ENCODE measurements around the gene NCOA6.

NCOA6 gene

DNA sequence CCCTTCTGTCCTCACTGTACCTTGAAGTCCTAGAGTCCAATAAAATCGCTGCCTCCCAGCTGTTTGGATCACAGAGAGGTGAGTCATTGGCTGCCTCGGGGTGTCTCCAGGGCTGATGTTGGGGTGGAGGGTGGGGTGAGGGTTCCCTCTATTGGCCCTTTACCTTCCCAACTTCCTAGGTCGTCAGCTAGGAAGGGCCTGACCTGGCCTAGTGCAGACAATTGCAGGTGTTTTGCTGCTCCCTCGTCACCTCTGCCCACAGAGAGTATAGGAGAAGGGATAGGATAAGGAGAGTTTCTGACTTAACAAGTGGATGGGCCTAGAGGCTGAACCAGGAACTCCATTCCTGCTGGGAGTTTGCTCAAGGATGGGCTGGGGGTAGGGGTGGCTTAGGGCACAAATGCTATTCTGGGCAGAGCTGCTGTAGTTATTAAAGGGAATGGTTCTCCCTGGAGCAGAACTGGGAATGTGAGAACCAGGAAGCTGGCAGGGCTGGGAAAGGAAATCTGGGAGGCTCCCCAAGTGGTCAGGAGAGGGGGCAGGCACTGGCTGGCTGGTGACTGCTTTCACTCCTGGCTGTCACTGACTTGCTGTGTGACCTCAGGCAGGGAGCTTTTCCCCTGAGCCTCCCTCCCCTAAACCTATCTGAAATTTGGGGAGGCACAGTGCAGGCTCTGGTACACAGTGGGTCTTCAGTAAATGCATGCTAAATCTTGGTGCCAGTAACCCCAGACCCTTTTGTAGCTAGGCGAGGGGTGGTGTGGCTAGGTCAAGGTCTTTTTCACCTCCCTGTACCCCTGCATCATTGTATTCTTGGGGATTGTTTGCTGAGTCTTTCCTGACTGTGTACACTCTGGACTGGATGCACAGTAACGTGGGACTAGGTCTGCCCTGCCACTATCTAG lies 119.8 kb downstream of the NCOA6 start:
- peak in 18 of 51 donors; percentile 2 to 49 (median 20) for DNase-seq

DNA sequence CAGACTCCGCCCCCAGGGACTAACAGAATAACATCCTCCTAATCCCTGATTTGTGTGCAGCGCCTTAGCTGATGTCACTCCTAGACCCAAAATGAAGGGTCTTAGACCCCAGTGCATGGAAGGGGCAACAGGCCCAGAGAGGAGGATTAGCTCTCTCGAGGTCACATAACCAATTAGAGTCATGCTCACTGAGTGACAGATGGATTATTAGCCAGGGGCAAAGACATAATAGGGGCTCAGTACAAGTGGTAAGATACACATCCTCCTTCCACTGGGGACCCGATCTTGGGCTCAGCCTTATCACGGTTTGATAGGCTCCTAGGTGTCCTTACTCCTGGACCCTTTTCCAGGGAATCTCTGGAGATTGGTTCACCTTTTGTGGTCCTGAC lies 120.4 kb downstream of the NCOA6 start:
- DNase-seq: peak in 3 of 51 donors; percentile 33 to 49 (median 46)

DNA sequence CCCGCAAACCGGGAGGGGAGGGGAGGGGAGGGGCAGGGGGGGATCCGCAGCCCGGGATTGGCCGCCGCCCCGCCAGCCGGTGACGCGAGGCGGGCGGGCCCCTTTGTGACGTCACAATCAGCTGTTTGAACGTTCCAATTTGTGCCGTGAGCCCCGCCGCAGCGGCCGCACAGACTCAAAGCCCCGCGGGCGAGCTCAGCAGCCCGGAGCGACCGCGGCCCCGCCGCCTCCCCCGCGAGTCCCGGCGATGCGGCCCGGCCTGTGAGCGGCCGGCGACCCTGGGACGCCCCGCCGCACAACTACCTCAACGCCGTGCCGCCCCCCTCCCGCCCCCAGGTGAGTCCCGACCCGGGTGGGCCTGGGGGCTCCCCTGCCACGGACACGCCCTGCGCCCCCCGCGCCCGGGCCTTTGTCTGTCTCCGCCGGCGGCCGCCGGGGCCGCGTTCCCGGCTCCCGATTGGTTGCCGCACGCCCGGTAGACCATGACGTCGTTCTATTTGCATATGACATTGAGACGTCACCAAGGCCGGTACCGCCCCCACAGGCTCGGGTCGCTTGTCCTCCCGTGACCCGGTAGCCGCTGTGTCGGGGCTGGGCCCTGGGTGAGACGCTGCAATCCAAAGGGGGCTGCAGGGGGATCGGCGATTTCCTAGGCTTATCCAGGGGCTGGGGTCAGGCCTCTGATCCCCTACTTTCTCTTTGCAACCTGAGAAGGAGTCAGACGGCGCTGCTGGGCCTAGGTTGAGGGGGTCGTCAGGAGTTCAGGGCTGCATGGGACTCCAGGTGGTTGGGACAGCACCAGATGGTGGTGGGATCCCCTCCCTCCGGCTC lies 121.1 kb downstream of the NCOA6 start, which contains the start of gene TP53INP2:
Gene TP53INP2 (plus strand): TSS at position 168 of the 831 bp plus-strand sequence. CDS start 4,396 bp downstream, outside the sequence.
- DNase-seq: peak; percentile 47 to 96 (median 89)

DNA sequence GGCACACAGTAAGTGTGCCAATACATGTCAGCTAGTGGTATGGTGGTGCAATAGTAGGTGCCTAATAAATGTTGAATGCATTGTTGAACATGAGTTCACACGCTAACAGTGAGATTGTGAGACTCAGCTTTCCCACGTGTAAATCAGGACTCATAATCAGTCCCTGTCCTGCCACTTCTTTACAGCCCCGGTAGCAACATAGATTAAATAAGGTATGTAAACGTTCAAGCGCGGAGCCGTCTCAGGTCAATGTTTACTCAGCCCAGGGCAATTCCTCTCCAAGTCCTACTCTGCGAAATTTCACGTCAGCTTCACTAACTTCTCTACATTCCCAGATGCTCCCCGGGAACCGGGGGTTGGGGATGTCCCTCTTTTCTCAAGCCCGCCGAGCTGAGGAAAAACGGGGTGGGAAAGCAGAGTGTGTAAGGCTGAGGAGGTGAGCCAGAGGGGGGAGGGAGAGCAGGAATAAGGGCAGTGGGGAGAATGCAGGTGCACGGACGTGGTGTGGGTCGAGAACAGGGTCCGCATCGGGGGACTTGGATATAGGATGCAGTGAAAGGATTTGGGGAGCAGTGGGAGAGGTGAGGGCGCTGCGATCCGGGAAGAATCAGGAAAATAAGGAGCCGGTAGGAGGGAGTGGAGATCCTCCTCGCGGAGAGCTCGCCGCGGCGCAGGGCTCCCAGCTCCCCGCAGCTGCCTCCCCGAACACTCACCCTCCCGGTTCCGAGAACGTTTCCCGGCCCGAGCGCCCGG lies 121.9 kb downstream of the NCOA6 start:
- peak in 6 of 51 donors; percentile 39 to 69 (median 58) for DNase-seq

DNA sequence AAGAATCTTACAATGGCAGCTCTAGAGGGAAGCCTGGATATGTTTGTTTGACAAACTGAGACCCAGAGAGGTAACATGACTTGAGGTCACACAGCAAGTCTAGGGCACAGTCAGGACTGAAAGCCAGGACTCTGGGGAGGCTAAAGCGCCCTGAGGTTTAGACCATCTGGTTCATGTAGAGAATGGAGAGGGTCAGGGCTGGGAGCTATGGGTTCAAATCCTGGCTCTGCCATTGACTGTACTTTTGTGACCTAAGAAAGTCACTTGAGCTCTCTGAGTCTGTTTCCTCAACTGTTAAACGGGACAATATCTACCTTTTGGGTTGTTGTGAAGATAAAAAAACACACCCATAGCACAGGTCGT lies 122.4 kb downstream of the NCOA6 start:
- DNase-seq: no peak

DNA sequence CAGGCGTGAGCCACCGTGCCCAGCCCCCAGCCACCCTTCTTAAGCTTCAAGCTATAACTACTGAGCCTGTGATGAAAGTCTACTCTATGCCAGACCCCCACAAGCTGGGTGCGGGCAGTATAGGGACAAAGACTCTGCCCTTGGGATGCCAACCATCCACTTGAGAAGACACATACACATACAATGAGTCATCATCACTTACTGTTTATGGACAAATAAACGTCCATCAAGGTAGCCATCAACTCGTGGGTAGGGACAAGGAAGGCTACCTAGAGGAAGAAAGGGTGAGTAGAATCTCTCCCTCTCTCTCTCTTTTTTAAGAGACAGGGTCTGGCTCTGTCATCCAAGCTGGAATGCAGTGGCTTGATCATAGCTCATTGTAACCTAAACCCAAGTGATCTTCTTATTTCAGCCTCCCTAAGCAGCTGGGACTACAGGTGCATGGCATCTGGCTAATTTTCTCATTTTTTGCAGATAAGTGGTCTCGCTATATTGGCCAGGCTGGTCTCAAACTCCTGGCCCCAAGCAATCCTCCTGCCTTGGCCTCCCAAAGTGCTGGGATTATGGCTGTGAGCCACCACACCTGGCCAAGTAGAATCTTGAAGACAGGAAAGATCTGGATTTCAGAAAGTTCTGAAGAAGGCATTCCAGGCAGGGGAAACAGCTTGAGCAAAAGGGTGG lies 123.9 kb downstream of the NCOA6 start:
- DNase-seq: no peak

DNA sequence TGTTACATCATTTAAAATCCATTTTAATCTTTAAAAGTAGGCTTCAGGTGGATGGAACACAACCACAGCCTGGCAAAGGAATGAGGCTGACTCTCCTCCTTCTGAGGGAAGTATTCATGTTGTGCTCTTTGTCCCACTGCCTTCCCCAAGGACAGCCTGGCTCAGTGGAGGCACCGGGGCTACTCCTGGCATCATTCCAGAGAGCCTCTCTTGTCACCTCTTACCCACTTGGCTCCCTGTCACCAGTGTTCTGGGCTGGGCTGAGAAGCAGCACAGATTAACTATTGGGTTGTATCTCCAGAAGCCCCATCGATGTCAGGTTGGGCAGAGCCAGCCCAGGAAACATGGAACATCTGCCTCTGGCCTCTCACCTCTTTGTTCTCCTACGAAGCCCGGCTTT lies 132.0 kb downstream of the NCOA6 start:
- DNase-seq: peak in 11 of 51 donors; percentile 5 to 24 (median 14)

DNA sequence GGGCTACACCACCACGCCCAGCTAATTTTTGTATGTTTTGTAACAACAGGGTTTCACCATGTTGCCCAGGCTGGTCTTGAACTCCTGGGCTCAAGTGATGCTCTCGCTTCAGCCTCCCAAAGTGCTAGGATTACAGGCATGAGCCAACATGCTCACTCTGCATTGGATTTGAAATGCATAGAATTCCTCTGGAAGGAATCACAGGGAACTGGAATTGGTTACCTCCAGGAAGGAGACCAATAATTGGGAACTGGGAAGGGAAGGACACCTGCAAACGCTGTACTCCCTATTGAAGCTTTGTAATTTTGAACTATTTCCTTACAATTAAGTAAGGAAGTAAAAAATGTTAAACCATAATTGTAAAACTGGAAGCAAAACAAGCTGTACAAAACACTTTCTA lies 133.6 kb downstream of the NCOA6 start:
- no peak for DNase-seq

DNA sequence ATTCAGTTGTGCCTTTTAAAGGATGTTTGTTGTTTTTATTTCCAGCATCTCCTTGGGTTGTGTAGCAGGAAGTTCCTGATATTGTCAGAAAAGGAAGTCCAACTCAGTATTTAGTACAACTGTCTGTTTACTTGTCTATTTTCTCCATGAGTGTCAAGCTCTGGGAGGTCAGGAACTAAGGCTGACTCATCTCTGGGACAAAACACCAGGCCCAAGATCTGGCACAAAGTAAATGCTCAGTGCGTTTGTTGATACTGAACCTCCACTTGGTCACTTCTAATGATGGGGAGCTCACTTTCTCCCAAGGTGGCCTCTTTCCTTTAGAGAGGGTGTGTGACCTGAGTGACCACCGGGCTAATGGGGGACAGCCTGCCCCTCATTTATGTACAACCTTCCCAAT lies 136.0 kb downstream of the NCOA6 start:
- no peak for DNase-seq

DNA sequence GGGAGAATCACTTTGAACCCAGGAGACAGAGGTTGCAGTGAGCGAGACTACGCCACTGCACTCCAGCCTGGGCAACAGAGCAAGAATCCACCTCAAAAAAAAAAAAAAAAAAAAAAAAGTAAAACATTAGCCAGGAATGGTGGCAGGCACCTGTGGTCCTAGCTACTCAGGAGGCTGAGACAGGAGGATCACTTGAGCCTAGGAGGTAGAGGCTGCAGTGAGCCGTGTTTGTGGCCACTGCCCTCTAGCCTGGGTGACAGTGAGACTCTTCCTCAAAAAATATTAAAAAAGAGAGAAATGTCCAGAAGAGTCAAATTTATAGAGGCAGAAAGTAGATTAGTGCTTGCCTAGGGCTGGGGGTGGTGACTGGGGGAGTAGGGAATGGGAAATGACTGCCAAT lies 141.8 kb downstream of the NCOA6 start:
- no peak for DNase-seq

DNA sequence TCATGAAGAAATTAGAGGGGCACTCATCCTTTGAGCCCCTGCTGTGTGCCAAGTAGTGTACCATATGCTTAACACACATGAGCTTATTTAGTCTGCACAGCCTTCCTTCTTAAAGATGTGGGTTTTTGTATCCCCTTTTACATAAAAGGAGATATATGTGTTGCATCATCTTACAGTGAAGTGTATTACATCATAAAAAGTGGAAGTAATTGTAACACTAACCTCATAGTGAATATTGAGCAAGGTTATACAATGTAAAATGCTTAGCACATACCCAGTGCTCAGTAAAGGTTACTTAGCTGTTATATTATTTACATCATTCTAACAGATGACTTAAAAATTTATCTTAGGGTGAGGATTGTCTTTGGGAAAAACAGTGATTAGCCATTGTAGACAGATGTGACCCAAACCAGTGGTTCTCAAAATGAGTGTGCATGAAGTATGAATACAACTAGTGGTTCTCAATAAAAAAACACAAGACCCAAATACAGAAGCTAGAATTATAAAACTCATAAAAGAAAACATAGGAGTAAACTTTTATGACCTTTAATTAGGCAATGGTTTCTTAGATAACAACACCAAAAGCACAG lies 144.8 kb downstream of the NCOA6 start:
- no peak for DNase-seq

DNA sequence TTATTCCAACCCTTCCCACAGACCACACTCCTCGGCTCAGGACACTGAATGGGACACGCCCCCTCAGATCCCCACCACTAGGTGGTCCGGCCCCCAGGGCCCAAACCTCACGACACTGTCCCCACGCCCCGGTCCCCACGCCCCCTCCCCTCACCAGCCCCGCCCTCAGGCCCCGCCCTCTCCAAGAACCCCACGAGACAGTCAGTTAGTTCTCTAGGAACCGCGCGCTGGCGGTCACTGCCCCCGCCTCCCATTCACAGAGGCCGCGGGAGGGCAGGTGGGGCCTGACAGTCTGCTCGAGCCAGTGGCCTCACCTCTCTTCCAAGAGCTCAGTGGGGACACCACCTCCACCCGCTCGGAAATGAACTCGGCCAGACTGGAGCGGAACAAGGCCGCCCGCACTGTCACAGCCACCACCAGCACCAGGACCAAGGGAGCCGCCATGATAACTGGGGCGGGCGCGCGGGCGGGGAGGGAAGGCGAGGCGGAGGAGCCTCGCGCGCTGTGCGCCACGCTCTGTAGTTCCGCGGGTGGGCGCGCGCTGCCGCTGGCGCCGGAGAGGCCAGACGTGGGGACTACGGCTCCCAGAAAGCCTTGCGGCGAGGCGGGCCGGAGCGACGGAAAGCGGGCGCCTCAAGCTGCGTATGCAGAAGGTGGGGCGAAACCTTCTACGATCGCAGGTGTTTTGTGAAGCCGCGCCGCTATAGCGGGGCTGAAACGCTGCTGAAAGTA lies 148.6 kb downstream of the NCOA6 start, which contains the start of gene PIGU:
Gene PIGU (minus strand): TSS at position 451 of the 732 bp plus-strand sequence. CDS start 7 bp downstream, at position 444.
- peak; percentile 31 to 98 (median 92) for DNase-seq

DNA sequence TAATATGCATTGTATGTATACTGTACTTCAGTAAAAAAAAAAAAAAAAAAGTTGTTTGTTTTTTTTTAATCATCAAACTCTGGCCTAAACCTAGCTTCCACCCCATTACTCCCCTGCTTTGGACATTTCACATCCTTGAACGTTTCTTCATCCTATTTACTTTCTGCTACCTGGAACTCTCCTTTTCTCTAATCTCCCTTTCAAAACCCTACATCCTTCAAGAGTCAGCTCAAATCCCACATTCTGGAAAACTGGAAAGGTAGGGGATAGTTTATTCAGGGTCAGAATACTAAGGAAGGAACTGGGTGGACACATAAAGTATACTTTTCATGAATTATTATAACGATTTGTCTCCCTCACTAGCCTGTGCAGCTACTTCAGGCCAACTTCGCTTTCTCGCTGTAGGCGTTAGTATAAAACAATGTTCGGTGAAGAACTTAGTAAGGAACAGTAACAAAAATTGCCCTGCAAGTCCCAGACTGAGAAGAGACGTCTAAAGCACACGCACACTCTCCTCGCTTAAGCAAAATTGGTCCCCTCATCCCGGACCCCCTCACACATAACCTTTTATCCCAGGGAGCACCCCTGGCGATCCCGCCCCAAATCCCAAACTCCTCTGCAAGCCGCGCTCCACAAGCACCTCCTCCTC lies 149.3 kb downstream of the NCOA6 start:
- no peak for DNase-seq

DNA sequence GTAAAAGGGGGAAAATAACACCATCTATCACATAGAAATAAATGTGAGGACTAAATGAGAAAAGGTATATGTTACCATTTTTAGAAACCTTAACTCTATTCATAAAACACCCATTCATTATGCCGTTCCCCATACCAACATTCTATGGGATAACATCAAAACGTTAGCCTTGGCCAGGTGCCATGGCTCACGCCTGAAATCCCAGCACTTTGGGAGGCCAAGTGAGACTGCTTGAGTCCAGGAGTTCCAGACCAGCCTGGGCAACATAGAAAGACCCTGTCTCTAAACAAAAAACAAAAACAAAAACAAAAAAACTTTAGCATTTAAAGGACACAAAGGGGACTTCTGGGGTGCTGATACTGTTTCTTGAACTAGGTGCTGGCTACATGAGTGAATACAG lies 149.9 kb downstream of the NCOA6 start:
- no peak for DNase-seq

DNA sequence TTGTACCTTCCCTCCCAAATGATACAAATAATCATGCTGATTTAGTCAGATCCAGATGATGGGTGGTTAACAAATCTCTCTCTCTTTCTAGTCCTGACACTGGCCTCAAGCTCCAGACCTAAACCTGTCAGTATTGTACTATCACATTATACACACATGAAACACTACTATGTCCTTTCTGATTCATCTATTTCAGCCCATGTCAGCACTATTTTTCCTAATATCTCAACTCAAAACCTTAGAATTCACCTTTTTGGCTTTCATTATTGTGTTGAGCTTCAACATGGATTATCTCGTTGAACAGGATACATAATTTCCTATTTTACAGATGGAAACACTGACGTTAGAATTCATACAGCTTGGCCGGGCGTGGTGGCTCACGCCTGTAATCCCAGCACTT lies 152.0 kb downstream of the NCOA6 start:
- no peak for DNase-seq

DNA sequence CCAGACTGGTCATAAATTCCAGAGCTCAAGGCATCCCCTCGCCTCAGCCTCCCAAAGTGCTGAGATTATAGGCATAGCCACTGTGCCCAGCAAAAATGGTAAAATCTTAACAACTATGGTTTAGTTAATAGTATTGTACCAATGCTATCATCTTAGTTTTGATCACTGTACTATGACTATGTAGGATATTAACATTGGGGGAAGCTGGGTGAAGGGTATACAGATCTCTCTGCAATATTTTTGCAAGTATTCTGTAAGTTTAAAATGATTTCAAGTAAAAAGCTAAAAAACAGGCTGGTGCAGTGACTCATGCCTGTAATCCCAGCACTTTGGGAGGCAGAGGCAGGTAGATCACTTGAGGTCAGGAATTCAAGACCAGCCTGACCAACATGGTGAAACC lies 156.4 kb downstream of the NCOA6 start:
- DNase-seq: no peak

Measured in hypothalamus (tissue), 51 donors.